CD4-positive, alpha-beta T cell (primary cell): ENCODE data around the gene LMO2. TPM values are rescaled to one million over a fixed set of nuclear protein-coding genes. Genes with fewer than 3 reads are reported as not detected.
A peak's percentile ranks its signal among the peaks of the same experiment; 100 is the strongest.

ENCODE experiments used
- ATAC-seq: fragments of 200-7000 bp; cut with Tn5 transposase; one replicate; pipeline ENCODE4 v1.10.0; 2022; ENCODE audit warnings: mild to moderate bottlenecking; ENCODE audit not compliant: poor library complexity
- CTCF ChIA-PET: fragments of 350-600 bp; sonication (Branson Sonifier 250); formaldehyde crosslinking; loops from one replicate; lab custom pipeline; 2021; ENCODE audit warnings: antibody characterized with exemption, inconsistent platforms; lab: Charles Lee
- POLR2A ChIA-PET: fragments of 350-600 bp; sonication (Branson Sonifier 250); formaldehyde crosslinking; loops from one replicate; lab custom pipeline; 2021; ENCODE audit warnings: antibody characterized with exemption, inconsistent platforms; lab: Charles Lee
- DNase-seq, 14 experiments: peaks; one replicate each; pipeline ENCODE4 v3.0.0-alpha.2; 2013 to 2020; ENCODE audit warnings: mixed read lengths in 2 of 14
- H3K27ac ChIP-seq, 2 donors: one replicate each; pipeline versions ENCODE4 v1.5.1 to v1.7.0; 2013; ENCODE audit warnings: low read length in 2 of 2, low read depth in 1 of 2, mild to moderate bottlenecking in 1 of 2
- H3K27me3 ChIP-seq, 2 experiments: 1 replicate in 1 of 2; 2 replicates in 1 of 2; pipeline versions ENCODE4 v1.6.1 to v1.7.0; 2013; ENCODE audit warnings: low read length in 2 of 2, control low read depth in 1 of 2, mild to moderate bottlenecking in 1 of 2, moderate library complexity in 1 of 2; ENCODE audit not compliant: insufficient read depth in 2 of 2, control insufficient read depth in 1 of 2
- H3K36me3 ChIP-seq: one replicate; pipeline ENCODE4 v1.6.1; 2013; ENCODE audit warnings: low read length, control low read depth; ENCODE audit not compliant: insufficient read depth
- H3K4me1 ChIP-seq: one replicate; pipeline ENCODE4 v1.6.1; 2013; ENCODE audit warnings: low read length, control low read depth; ENCODE audit not compliant: insufficient read depth
- H3K4me3 ChIP-seq: one replicate; pipeline ENCODE4 v1.5.1; 2013; ENCODE audit warnings: mild to moderate bottlenecking, low read length, moderate library complexity
- H3K9me3 ChIP-seq, 2 experiments: 1 replicate in 1 of 2; 2 replicates in 1 of 2; pipeline versions ENCODE4 v1.6.1 to v1.7.0; 2013; ENCODE audit warnings: low read length in 2 of 2, mild to moderate bottlenecking in 2 of 2, control low read depth in 1 of 2, moderate library complexity in 1 of 2; ENCODE audit not compliant: control insufficient read depth in 1 of 2, insufficient read depth in 1 of 2
- H3K27ac Mint-ChIP-seq: one replicate; pipeline ENCODE4 v1.8.0; 2020; ENCODE audit warnings: mixed read lengths
- H3K27me3 Mint-ChIP-seq: one replicate; pipeline ENCODE4 v1.8.0; 2021; ENCODE audit warnings: mixed read lengths
- H3K36me3 Mint-ChIP-seq: one replicate; pipeline ENCODE4 v1.8.0; 2021; ENCODE audit warnings: low read depth, mixed read lengths
- H3K4me1 Mint-ChIP-seq: one replicate; pipeline ENCODE4 v1.8.0; 2021; ENCODE audit warnings: low read depth, mixed read lengths
- H3K4me3 Mint-ChIP-seq: one replicate; pipeline ENCODE4 v1.8.0; 2020; ENCODE audit warnings: mild to moderate bottlenecking, mixed read lengths
- H3K9me3 Mint-ChIP-seq: one replicate; pipeline ENCODE4 v1.8.0; 2020; ENCODE audit warnings: mixed read lengths
- CTCF ChIP-seq: fragments of 200-600 bp; IDR thresholded peaks from one replicate; pipeline ENCODE4 v1.8.0; 2022; ENCODE audit warnings: antibody characterized with exemption, mild to moderate bottlenecking
- intact Hi-C, 2 experiments: fragments of 100-400 bp; cut with DNase I in 1 of 2; cut with micrococcal nuclease in 1 of 2; formaldehyde crosslinking; loops; one replicate each; pipeline versions ENCODE4 v1.15.1 to v1.9.0; 2023 to 2025; cut with DNase I, micrococcal nuclease
- total RNA-seq, 174 experiments: library from RNA in 2 of 174; stranded (reverse) in 2 of 174; gene quantifications; one replicate each; pipeline ENCODE4 v1.2.3 and lab custom pipeline; 2021 to 2026

LMO2 gene
- total RNA-seq, 2 experiments from 2014 or later, result 0.61 to 0.80 TPM

GRCh38 chr11:33897761-33898375 lies 6.0 kb upstream of the LMO2 start:
- POLR2A ChIA-PET, result no interaction called here
- peaks cover 58% of the 10 kb centered on the region for H3K27me3 Mint-ChIP-seq

GRCh38 chr11:33896911-33897310 lies 5.0 kb upstream of the LMO2 start:
- POLR2A ChIA-PET, result no interaction called here
- peaks cover 34% of the 10 kb centered on the region for H3K4me1 ChIP-seq

More at GRCh38 chr11:33897761-33898375, 6.0 kb upstream of the LMO2 start:
- H3K27ac Mint-ChIP-seq, result no peak overlapping the region
- intact Hi-C loops, result no loop called here
- no peak overlapping the region for H3K4me3 Mint-ChIP-seq
- no peak overlapping the region for H3K4me3 ChIP-seq
- H3K36me3 ChIP-seq, result no peaks in the 10 kb centered on the region
- CTCF ChIA-PET, result no interaction called here
- DNase-seq, result peak in 1 of 14 experiments; percentile 39
- H3K27me3 ChIP-seq, result peaks cover 17 to 23% of the 10 kb centered on the region in 2 experiments
- no peaks in the 10 kb centered on the region for H3K36me3 Mint-ChIP-seq
- no peak for TF ChIP-seq CTCF
- H3K9me3 Mint-ChIP-seq, result no peaks in the 10 kb centered on the region
- peaks cover 26% of the 10 kb centered on the region for H3K4me1 Mint-ChIP-seq
- no peak for ATAC-seq
- no peak overlapping the region for H3K27ac ChIP-seq
- H3K4me1 ChIP-seq, result peaks cover 29% of the 10 kb centered on the region
- no peaks in the 10 kb centered on the region for H3K9me3 ChIP-seq

GRCh38 chr11:33895752-33896137 lies 3.9 kb upstream of the LMO2 start:
- H3K27ac ChIP-seq, result no peak overlapping the region
- Mint-ChIP-seq H3K4me3 (no peak overlapping the region), H3K4me1 (peaks cover 28% of the 10 kb centered on the region), H3K27ac (no peak overlapping the region), H3K27me3 (peaks cover 68% of the 10 kb centered on the region), H3K9me3 (no peaks in the 10 kb centered on the region), H3K36me3 (no peaks in the 10 kb centered on the region)
- ChIA-PET CTCF (no interaction called here), POLR2A (no interaction called here)
- TF ChIP-seq CTCF, result no peak
- DNase-seq (no peak), ATAC-seq (no peak)
- H3K4me3 ChIP-seq, result no peak overlapping the region
- no peaks in the 10 kb centered on the region for H3K36me3 ChIP-seq
- H3K27me3 ChIP-seq, result peaks cover 21 to 29% of the 10 kb centered on the region in 2 experiments
- intact Hi-C loops, result no loop called here
- no peaks in the 10 kb centered on the region for H3K9me3 ChIP-seq
- H3K4me1 ChIP-seq, result peaks cover 37% of the 10 kb centered on the region

More at GRCh38 chr11:33896911-33897310, 5.0 kb upstream of the LMO2 start:
- Mint-ChIP-seq H3K9me3 (no peaks in the 10 kb centered on the region), H3K4me3 (no peak overlapping the region), H3K36me3 (no peaks in the 10 kb centered on the region), H3K4me1 (peaks cover 28% of the 10 kb centered on the region), H3K27me3 (peaks cover 65% of the 10 kb centered on the region), H3K27ac (no peak overlapping the region)
- Histone ChIP-seq H3K4me3 (no peak overlapping the region), H3K27me3 (peaks cover 22 to 26% of the 10 kb centered on the region in 2 experiments), H3K27ac (no peak overlapping the region), H3K9me3 (no peaks in the 10 kb centered on the region), H3K36me3 (no peaks in the 10 kb centered on the region)
- intact Hi-C loops, result no loop called here
- no peak for TF ChIP-seq CTCF
- CTCF ChIA-PET, result no interaction called here
- ATAC-seq (no peak), DNase-seq (no peak)
